DMS53 treated with DMSO at 0.1 percent for 48 hours (cell line): ENCODE results near the gene CTBP1.
"Not testable (repeated sequence)": the region's sequence is repeated elsewhere in the genome, so short reads cannot be mapped to it uniquely, and the experiment has no call there.

Source experiments
- DNase-seq: peaks from one replicate; lab custom pipeline; 2025; ENCODE audit not compliant: unreplicated experiment; lab: John Stamatoyannopoulos, UW

CTBP1 gene

DNA sequence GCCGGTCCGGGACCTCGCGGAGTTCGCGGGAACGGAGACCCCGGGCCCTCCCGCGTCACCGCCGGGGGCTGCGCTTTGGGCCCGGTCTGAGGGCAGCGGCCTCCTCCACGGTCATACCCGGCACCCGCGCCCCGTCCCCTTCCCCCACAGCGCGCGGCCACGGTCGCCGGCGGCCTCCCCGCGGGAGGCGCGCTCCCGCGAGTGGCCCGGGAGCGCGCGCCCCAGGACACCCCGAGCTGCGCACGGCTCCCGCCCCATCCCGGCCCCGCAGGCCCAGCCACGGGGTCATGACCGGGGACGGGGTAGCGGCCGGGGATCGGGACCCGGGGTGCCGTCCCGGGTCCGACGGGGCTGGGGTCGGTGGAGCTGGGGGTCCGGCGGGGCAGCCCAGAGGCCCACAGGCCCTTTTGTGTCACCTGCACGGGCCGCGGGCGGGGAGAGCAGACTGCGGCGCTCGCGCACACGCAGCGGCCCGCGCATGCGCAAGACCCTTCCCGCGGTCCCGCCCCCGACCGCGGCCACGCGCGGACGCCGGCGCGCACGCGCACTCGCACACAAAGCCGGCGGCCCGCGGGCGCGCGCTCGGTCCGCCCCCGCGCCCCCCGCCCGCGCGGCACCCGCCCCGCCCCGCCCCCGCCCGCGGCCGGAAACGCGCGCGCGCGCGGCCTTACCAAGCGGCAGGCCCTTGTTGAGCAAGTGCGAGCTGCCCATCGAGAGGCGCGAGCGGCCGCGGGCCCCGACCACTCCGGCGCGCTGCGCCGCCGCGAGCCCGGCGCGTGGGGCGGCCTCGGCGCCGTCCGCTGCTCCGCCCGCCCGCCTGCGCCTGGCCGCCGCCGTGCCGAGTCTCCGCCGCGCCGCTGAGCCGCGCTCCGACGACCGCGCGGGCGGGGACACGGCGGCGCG is at the start of gene CTBP1:
Gene CTBP1 (minus strand): TSS at position 886 of the 903 bp plus-strand sequence. CDS start 7,799 bp downstream, outside the sequence.
- peak; percentile 79 for DNase-seq

DNA sequence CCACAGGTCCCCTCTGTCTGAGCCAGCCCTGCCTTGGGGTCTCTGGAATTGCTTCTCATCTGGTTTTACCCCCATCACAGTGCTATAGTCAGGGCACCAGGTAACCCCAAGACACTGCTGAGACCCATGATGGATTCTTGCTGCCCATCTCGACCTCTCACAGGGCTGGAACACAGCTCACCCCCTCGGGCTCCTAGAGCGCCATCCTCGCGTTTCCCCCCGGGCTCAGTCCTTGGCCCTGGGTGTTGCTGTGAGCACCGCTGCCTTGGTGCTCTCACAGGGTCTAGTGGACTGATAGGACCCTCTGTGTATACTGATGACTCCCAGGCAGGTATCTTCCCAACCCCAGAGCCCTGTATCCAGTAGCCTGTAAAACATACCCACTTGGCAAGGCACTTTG is 49.5 kb upstream of the CTBP1 start:
- no peak for DNase-seq

DNA sequence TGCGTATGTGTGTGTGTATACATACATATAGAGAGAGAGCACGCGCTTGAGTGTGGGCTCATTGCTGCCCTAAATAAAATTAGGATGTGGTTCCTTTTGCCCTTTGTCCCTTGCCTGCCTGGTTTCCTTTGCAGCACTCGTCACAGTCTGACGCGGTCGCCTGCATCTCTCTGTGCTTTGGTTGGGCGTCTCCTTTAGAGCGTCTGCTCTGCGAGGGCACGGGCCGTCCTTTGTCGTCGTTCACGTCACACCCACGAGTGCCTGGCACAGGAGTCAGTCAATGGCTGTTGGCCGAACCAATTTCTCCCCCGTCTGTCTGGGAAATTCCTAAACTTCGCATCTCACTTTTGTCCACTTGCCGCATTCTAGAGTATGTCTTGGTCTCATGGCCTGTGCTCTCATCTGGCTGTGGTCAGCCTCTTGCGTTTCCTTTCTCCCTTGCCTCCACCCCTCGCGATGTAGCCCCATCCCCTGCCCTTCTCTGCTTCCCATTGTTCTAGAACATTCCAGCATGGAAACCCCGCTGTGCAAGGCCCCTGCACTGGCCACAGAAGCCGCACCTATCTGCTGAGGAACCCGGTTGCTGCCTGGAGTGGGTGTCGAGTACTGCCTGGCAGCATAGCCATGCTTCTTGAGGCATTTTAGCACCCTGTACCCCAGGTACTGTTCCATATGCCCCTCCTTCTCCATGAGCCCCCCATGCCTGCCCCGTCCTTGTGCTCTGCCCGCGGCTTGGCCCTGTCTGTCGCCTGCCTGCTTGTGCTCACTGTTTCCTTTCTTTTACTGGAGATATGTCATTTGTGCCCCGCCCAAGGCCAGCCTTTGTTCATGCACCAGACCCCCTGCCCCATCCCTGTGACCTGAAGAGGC is 48.8 kb upstream of the CTBP1 start:
- DNase-seq: no peak

DNA sequence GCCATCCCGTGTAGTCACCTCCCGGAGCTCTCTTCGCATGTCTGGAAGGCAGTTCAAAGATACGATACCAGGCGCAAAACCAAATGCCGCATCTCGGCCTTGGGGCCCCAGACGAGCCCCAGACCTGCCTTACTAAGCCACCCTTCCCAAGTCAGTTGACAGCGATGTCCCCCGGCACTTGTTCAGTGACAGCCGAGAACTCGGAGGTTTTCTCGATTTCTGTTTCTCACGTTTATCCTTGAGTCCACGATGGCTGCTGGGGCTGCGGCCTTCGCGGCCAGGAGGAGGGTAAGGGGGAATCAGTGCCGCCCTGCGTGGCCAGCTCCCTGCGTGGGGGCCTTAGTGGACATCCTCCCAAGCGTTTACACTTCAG is 48.1 kb upstream of the CTBP1 start:
- no peak for DNase-seq

DNA sequence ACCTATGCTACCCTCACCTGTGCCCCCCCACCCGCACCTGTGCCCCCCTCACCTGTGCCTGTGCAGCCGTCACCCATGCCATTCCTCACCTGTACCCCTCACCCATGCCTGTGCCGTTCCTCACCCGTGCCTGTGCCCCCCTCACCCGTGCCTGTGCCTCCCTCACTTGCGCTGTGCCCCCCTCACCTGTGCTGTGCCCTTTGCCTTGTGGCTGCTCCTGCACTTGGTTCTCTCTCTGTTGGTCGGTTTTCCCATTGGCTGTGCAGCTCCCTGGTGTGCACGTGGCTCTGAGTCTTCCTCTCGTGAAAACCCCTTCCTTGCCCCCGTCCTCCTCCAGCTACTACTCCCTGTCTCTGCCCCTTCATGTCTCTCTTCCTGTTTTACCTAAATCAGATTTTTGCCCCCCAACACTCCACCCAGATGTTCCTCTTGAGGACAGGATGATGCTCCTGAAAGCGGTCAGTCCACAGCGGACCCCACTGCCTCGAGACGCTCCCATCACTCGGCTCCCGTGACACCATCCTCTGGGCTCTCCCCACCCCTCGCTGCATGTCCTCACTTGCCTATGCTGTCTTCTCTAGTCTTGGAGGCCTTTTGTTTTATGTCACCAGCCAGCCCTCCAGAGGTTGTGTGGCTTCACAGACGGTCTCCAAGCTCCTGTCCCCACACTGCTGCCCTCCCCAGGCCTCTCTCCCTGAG is 47.5 kb upstream of the CTBP1 start:
- no peak for DNase-seq

DNA sequence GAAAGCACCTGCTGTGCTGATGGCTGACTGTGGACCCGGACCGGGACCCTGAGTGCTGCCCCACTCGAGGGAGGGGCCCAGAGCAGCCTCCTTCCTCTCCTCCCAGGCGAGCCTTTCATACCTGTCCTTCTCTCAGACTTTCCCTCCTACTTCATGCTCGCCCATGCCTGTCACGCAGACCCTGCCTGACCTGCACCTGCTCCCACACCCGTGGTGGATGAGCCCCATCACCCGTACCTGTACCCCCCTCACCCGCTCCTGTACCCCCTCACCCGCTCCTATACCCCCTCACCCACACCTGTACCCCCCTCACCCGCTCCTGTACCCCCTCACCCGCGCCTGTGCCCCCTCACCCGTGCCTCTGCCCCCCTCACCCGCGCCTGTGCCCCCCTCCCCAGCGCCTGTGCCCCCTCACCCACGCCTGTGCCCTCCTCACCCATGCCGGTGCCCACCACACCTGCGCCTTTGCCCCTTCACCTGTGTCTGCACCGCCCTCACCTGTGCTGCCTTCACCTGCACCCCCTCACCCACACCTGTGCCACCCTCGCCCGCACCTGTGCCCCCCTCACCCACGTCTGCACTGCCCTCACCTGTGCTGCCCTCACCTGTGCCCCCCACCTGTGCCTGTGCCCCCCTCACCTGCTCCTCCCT is 46.6 kb upstream of the CTBP1 start:
- DNase-seq: no peak

DNA sequence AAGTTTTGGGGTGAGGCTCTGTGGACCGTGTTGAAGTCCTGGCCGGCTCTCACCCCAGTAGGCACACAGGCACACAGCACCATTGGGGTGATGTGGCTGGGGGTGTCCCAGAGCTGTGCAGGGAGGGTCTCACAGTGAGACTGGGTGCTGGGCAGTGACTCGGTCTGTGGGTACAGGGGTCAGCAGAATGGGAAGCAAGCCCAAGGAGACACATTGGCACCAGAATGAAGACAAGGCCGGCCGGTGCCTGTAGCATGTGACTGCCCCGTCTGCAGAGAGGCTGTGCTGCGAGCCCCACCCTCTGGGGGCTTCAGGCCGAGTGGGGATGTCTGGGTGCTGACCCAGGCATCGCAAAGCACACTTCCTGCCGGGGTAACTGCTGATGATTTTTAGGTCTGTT is 46.0 kb upstream of the CTBP1 start:
- no peak for DNase-seq

DNA sequence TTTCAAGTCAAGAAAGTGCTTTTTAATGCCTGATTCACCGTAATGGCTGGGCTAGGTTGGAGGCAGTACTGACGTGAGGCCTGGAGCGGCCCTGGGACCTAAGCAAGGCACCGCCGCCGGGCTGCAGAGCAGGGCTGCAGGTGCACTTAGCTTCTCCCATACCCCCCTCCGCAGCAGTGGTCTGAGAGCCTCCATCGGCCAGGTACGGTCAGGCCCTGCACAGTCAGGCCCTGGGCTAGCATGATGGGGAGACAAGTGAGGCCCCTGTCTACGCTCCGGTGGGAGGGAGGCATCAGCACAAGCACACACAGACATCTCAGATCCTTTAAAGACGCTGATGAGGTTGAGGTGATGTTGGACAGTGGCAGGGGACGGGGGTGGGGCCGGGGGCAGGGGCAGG is 45.5 kb upstream of the CTBP1 start:
- DNase-seq: no peak

DNA sequence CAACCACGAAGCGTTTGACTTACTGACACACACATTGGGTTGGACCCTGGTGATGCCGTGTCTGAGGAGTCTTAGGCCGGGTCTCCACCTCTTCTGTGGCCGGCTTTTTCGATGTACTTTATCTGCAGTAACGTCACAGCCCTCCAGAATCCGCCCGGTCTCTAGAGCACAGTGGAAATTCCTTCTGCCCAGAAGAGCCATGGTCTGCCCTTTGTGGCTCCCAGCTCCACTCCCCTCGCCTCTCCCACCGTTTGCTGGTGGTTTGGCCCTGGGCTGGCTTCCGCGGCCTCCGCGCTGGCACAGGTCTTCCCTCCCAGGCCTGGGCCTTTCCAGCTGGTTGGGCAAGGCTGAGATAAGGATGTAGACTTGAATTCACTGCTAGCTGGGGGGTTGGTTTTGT is 45.1 kb upstream of the CTBP1 start:
- no peak for DNase-seq

DNA sequence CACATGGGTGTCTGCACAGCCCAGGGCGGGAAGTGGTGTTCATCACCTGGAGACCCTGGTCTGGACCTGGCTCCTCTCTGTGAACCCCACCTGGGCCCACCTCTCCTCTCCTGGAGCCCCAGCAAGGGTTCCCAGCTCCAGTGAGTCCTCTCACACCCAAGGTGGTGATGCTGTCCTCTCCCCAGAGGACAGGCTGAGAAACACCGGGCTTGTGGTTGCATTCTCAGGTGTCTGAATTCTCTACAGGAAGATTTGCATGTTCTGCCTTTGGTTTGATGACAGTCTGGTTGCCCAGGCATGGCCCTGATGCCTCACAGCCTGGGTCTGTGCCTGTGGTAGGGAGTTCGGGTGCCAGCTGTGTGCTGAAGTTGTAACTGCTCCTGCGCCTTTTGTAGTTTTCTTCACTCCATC is 44.6 kb upstream of the CTBP1 start:
- DNase-seq: no peak

DNA sequence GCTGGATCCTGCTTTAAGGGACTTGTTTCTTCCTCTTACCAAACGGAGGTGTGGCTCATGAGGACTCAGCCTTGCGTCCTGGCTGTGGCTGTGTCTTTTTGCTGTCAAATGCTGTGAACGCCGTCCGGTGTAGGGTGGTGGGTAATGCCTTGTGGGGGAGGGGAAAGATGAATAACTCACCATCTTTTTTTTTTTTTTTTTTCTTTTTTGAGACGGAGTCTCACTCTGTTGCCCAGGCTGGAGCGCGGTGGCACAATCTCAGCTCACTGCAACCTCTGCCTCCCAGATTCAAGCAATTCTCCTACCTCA is 43.7 kb upstream of the CTBP1 start:
- DNase-seq: not testable (repeated sequence)

DNA sequence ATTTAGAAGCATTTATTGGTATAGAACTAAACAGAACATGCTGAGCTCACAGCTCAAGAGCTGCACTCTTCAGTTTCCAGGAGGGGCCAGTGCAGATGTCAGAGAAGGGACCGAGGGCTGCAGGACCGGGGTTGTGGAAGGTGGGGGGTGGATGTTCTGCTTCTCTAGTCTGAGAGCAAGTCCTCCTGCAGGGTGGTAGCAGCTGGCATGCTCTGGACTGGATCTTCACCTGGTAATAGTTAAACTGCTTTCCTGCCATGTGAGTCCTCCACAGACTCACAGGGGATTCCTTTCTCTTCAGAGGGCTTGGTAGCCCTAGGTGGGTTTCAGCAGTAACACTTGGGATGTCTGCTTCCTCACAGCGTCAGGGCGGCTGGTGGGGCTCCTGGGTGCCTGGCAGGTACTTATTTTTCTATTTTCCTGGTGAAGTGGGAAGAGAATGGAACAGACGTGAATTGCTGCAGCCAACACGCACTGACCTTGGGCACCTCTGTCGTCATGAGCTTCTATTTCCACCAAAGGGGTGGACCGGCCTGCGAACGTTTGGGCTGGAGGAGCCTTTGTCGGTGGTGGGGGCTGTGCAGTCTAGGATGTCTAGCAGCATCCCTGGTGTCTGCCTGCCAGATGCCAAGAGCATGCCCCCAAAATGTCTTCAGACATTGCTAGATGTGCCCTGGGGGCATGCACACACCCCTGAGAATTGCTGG is 43.2 kb upstream of the CTBP1 start:
- no peak for DNase-seq

DNA sequence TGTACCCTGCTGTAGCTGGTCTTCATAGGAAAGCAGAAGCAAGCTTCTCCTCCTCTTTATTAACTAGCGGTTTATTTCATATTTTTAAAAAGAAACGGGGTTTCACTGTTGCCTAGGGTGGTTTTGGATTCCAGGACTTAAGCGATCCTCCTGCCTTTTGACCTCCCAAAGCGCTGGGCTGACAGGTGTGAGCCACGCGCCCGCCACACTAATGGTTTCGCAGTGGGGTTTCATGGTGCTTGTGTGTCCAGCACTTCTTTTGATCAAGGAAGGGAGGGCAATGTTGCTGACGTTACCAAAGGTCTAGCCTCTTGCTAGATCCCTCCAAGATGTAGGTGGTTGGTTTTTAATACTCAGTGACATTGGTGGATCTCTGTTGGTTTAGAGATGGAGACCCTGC is 42.2 kb upstream of the CTBP1 start:
- no peak for DNase-seq

DNA sequence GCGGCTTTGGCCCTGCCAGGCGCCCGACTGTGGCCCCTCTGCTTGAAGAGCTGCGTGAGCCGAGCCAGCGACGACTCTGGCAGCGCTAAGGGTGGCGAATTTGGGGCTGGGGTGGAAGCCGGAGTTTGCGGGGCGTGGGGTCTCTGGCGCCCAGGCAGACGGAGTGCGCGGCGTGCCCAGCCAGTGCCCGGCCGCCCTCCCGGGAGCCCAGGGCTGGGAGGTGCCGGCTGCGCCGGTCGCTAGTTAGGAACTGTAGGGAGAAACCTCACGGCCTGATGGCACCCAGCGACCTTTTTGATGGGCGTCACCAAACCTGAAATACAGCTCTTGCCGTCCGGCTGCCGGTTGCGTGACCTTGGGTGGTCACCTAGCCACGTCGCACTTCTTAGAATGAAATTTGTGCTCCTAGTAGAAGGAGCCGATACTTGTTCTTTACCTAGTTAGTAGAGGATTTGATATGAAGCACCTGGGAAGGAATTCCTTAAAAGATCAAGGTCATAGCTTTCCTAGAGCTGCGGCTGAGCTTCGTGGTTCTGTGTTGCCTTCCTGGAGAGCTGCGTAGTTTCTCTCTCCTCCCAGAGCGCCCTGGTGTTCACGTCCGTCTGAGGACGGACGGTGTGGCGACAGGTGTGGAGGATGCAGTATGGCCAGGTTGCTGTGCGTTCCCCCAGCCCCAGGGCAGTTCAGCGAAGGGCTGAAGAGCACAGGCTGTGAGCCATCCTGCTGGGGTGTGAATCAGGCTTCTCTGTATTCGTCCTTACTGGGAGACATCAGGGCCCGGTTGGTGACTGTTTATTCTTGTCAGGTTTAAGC is 41.4 kb upstream of the CTBP1 start:
- peak; percentile 32 for DNase-seq

DNA sequence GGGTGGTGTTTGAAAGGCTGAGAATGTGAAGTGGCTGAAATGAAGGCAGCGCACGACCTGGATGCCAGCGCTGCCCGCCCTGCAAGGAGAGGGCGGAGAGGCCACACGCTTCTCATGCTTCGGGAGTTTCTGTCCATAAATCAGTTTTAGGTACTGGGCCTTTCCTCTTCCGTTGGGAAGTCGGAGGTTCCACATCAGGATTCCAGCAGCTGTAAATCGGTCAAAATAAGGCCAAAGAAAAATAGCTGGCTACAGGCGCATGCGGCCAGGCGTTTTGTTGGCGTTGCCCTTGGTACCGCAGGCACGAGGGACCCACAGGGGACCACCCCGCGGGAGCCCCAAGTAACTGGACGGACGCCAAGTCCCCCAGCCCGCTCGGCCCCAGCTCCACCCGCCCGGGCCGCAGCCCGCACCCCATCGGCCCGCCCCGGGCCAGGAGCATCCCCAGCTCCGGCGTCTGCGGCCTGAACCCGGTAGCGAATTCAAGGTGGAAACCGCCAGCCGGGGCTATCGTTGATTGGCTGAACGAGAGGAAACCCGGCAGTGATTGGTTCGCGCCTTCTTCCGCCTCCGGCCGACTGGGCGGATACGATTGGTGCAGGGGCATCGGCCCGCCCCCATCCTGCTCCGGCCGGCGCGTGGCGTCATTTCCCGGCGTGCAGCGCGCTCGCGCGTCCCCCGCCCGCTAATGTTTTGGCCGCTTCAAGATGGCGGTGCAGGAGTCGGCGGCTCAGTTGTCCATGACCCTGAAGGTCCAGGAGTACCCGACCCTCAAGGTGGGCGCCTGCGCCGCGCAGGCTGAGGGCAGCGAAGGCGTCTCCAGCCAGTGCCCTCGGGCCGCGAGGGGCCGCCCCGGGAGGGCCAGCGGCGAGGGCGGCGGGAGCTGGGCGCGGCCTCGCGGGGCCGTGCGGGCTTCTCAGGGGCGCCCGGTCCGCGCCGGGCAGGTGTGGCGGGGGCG is 40.6 kb upstream of the CTBP1 start, which contains the start of gene MAEA:
Gene MAEA (plus strand): TSS at position 685 of the 958 bp plus-strand sequence. CDS start 23 bp downstream, at position 708.
- DNase-seq: peak; percentile 99

DNA sequence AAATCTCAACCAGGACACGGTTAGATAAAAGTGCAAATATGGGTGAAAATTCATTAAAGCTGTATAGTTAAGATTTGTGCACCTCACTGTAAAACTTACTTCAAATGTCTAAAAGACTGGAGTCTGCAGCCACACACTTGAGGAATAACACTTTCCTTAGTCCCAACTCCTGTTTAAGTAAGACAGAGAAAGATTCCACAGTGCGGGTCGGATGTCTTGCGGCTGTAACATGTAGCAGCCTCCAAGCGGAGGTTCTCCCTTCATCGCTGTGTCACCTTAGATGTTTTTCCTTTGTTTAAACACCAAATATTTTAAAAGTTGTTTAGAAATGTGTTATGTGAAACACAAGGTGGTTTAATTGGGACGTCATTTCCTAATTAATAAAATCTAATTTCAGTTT is 39.9 kb upstream of the CTBP1 start:
- peak; percentile 38 for DNase-seq

DNA sequence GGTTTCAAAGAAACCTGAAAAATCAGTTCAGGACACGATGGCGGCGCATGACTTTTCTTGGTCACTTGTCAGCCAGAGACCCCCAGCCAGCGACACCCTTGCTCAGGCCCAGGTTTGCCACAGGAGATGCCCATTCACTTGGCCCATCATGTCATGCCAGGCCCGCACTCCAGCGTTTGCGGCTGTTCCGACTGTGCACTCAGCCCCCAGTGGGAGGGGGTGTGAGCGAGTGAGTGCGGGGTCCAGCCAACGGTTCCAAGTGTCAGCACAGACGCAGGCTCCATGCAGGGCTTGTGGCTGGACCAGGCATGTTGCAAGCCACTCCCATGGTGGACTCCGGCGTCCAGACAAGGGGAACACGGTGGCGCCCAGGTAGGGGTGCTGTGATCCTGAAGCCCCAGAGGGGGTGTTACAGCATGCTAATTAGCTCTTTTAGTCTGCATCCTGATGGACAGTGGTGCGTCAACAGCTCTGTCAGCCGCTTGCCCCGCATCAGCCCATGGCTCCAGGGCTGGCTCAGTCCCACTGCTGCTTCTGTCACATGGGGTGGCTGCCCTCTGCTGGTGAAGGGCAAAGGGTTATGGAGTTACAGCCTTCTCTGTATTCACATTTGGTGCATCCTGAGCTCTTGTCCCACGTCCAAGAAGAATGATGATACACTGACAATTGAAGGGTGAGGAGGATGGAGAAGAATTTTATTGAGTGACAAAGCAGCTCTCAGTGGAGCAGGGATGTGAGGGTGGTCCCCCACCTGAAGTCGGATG is 37.0 kb upstream of the CTBP1 start:
- DNase-seq: no peak
